IPS DF 6.9 (cell line): ENCODE measurements around the gene KLHL42.

Experiments used
- DNase-seq: peaks from one replicate; pipeline ENCODE4 v3.0.0-alpha.2; 2013; ENCODE audit warnings: low read depth, low spot score
- H3K27ac ChIP-seq: one replicate; pipeline ENCODE4 v1.5.1; 2013; ENCODE audit warnings: low read length, control low read depth
- H3K27me3 ChIP-seq: 2 replicates; pipeline ENCODE4 v1.6.1; 2013; ENCODE audit warnings: mild to moderate bottlenecking, low read length; ENCODE audit not compliant: control insufficient read depth, insufficient read depth
- H3K36me3 ChIP-seq: 2 replicates; pipeline ENCODE4 v1.6.1; 2013; ENCODE audit warnings: low read length; ENCODE audit not compliant: control insufficient read depth, insufficient read depth
- H3K4me1 ChIP-seq: 2 replicates; pipeline ENCODE4 v1.6.1; 2013; ENCODE audit warnings: low read length; ENCODE audit not compliant: control insufficient read depth, insufficient read depth
- H3K4me3 ChIP-seq: 2 replicates; pipeline ENCODE4 v1.5.1; 2013; ENCODE audit warnings: mild to moderate bottlenecking, low read length
- H3K9me3 ChIP-seq: 2 replicates; pipeline ENCODE4 v1.6.1; 2013; ENCODE audit warnings: low read length, inconsistent platforms; ENCODE audit not compliant: control insufficient read depth, insufficient read depth
- WGBS: extraction: QIAGEN DNeasy Blood & Tissue Kit; methylation state at CpG from one replicate; pipeline ENCODE4 v1.1.7; 2013; ENCODE audit warnings: mixed read lengths, missing lambda C conversion rate; ENCODE audit not compliant: insufficient read length, insufficient coverage; 5-methylcytosine and 5-hydroxymethylcytosine counted together

Gene KLHL42

DNA sequence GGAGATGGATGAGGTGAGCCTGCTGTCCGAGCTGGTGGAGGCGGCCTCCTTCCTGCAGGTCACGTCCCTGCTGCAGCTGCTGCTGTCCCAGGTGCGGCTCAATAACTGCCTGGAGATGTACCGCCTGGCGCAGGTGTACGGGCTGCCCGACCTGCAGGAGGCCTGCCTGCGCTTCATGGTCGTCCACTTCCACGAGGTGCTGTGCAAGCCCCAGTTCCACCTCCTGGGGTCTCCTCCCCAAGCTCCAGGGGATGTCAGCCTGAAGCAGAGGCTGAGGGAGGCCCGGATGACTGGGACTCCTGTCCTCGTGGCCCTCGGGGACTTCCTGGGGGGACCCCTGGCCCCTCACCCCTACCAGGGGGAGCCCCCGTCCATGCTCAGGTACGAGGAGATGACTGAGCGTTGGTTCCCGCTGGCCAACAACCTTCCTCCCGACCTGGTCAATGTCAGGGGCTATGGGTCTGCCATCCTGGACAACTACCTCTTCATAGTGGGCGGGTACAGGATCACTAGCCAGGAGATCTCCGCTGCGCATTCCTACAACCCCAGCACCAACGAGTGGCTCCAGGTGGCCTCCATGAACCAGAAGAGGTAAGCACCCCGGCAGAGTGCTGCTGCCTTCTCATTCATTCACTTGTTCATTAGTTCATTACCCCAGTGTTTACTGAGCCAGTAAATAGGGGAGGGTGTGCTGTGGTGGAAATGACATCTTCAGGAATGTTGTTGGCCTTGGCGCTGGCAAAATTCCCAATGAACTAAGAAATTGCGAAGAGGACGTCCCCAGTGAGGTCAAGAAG lies 777 bp downstream of the KLHL42 start:
- DNase-seq, result peak; percentile 11
- no CpG with 5 or more reads among the region's 27 CpGs for WGBS
- Histone ChIP-seq H3K36me3 (no peaks in the 10 kb centered on the region), H3K4me1 (peaks cover 1% of the 10 kb centered on the region; the same call in 1 of the 2 replicates), H3K27me3 (no peaks in the 10 kb centered on the region), H3K9me3 (no peaks in the 10 kb centered on the region), H3K4me3 (peak overlapping the region; percentile 79), H3K27ac (no peak overlapping the region)

DNA sequence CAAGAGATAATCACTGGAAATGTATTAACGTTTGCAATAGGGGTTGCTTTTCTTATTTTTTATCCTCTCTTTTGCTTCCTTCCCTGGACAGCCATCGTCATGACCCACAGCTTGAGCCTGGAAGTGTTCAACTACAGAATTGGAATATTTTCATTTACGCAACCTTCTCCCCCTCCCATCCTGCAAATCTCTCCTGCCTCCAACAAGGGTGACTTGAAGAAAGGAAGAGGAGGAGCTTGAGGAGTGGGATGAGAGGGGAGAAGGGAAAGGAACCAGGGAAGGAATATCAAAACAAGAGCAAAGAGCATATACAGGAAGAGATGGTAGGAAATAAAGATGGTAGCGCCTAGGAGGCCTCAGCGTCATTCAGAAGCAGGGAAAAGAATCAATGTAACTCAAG lies 1.6 kb downstream of the KLHL42 start:
- Histone ChIP-seq H3K36me3 (no peaks in the 10 kb centered on the region), H3K27me3 (no peaks in the 10 kb centered on the region), H3K4me3 (no peak overlapping the region), H3K9me3 (no peaks in the 10 kb centered on the region), H3K4me1 (peaks cover 1% of the 10 kb centered on the region; the same call in 1 of the 2 replicates), H3K27ac (no peak overlapping the region)
- WGBS, result no CpG with 5 or more reads among the region's 5 CpGs
- no peak for DNase-seq

DNA sequence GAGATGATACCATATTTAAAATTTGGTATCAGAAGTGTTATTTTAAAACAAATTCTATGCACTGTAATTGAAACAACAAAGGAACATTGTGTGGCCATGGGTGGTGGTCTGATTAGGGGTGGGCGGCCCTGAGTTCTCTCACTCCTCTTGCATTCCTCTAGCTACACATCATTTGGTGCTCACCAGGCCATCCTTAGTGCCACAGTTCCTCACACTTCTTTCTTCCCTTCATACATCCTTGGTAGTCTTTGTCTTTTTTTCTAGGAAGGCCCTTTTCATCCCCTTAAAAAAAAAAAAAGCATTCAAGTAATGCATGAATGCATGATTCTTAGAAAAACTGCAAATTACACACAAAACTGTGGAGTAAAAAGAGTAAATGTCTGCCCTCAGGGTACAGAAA lies 2.4 kb downstream of the KLHL42 start:
- DNase-seq, result no peak
- no peak overlapping the region for H3K27ac ChIP-seq
- no peaks in the 10 kb centered on the region for H3K9me3 ChIP-seq
- no peak overlapping the region for H3K4me3 ChIP-seq
- H3K36me3 ChIP-seq, result no peaks in the 10 kb centered on the region
- WGBS, result no CpG with 5 or more reads among the region's 1 CpG
- no peaks in the 10 kb centered on the region for H3K27me3 ChIP-seq
- H3K4me1 ChIP-seq, result peaks cover 1% of the 10 kb centered on the region; the same call in 1 of the 2 replicates

DNA sequence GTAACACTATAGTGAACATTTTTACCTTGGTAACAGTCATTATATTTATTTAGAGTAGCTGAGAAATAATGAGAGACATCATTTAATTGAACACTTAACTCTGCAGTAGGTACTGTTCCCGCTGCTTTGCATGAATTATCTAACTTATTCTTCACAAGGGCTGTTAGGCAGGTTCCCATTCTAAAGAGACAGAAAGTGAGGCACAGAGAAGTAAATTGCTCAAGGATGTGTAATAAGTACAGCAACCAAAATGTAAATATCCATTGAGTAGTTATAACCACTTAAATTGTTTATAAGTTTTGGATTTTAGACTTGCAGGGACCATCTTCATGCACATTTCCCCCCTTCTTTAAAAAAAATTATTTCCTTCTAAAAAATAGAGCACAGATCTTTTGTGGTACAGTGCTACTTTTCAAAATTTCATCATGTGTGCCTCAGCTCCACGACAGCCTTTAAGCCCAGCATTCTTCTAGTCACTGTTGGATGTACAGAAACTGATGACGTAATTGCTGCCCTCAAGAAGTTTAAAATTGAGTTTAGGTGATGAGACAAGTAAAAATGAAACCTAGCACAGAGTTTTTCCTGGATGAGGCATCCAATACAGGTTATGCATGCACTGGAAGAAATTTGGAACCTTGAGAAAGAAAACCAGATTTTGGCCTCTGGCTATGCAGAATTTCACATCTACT lies 6.0 kb downstream of the KLHL42 start:
- no CpG with 5 or more reads among the region's 3 CpGs for WGBS
- H3K9me3 ChIP-seq, result no peaks in the 10 kb centered on the region
- no peak for DNase-seq
- H3K36me3 ChIP-seq, result no peaks in the 10 kb centered on the region
- H3K27me3 ChIP-seq, result no peaks in the 10 kb centered on the region
- no peaks in the 10 kb centered on the region; the same call in 1 of the 2 replicates for H3K4me1 ChIP-seq
- H3K27ac ChIP-seq, result no peak overlapping the region
- H3K4me3 ChIP-seq, result no peak overlapping the region

DNA sequence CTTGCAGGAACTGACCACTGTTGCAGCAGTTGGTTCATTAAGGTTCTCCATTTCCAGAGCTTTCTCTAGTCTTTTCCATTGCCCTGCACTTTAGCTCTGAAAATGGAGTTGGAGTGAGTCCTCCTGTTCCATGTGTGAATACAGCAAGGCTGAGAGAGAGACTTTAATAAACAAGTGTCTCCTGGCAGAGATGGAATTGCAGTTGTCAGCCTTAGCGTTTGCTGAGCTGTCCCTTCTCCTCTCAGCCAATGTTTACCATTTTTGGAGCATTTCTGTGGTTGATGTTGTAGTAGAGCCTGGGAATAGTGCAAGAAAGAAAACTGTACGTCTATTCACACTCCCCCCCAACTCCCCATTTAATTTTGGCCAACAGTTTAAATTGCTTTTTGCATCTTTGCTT lies 7.5 kb downstream of the KLHL42 start:
- no peaks in the 10 kb centered on the region for H3K27me3 ChIP-seq
- no peaks in the 10 kb centered on the region for H3K9me3 ChIP-seq
- H3K4me1 ChIP-seq, result no peaks in the 10 kb centered on the region
- no CpG with 5 or more reads among the region's 2 CpGs for WGBS
- H3K27ac ChIP-seq, result no peak overlapping the region
- no peak overlapping the region for H3K4me3 ChIP-seq
- no peaks in the 10 kb centered on the region; the same call in 1 of the 2 replicates for H3K36me3 ChIP-seq
- DNase-seq, result no peak

DNA sequence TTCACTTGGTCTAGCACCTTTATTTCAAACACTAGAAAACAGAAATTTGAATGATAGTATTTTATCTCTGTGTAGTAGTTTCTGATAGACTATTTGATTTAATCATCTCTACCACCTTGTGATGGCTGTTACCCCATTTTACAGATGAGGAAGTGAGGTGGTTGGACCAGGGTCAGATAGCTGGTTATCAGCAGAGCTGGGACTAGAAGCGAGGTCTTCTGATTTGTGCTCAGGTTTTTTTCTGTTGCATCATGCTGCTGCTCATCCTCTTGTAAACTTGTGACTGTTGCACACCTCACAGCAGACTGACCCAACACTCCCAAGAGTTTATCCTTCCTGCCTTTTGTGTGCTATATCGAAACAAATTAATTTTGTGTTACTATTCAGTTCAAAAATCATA lies 10.1 kb downstream of the KLHL42 start:
- Histone ChIP-seq H3K27ac (no peak overlapping the region), H3K27me3 (no peaks in the 10 kb centered on the region), H3K4me3 (no peak overlapping the region), H3K9me3 (no peaks in the 10 kb centered on the region), H3K4me1 (no peaks in the 10 kb centered on the region), H3K36me3 (peaks cover 4% of the 10 kb centered on the region; the same call in 1 of the 2 replicates)
- DNase-seq, result no peak
- no CpG with 5 or more reads among the region's 2 CpGs for WGBS

DNA sequence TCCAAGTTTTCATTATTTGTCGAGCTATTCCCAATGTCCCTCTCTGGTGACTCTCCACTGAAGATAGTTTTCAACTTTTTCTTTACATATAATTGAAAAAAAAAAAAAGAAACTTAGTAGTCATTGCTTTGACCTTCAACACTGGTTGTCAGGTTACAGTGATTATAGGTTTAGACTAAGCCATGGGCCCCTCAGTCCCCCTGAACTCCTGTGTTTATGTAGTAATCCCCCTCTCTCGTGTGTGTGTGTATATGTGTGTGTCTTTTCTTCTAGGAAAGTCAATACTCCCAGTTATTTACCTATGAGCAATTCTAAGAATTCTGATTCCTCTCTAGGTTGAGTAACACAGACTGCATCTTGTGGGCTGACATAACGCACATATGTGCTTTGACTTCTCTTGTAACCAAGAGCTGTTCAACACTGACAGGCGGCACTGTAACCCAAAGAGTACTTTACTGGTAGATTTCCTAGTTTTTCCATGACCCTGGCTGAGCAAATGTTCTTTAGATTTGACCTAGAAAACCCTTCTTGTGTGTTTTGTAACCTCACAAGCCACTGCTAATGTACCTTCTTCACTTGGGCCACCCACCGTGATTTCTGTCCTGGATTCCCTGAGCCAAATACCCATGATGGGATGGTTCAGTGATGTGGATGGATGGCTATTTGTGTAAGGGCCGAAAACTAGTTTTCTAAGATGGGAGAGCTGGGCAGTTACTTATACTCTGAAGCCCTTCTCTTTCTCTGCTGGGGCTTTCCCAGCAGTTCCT lies 15.0 kb downstream of the KLHL42 start:
- no peak overlapping the region for H3K4me3 ChIP-seq
- H3K9me3 ChIP-seq, result no peaks in the 10 kb centered on the region
- H3K4me1 ChIP-seq, result no peaks in the 10 kb centered on the region
- WGBS, result no CpG with 5 or more reads among the region's 6 CpGs
- no peak for DNase-seq
- H3K27ac ChIP-seq, result no peak overlapping the region
- H3K27me3 ChIP-seq, result no peaks in the 10 kb centered on the region
- peaks cover 12% of the 10 kb centered on the region; the same call in 1 of the 2 replicates for H3K36me3 ChIP-seq

DNA sequence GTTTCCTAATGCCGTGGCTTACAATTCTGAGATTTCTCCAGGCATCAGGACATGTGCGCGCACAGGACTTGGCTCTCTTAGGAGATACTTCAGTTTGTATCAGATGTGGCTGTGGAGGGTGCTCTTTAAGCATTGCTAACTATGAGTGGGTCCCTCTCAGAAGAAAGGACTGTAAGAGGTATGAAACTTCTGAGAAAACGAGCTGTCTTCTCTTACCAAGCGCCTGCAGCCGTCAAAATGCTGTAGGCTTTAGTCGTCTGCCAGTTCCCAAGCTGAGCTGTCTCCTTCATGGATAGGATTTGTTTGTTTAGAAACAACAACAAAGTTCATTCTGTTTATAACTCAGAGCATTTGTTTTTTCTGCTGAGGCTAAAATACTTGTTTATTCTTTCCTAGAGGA lies 16.1 kb downstream of the KLHL42 start:
- Histone ChIP-seq H3K4me3 (no peak overlapping the region), H3K9me3 (no peaks in the 10 kb centered on the region), H3K27me3 (no peaks in the 10 kb centered on the region), H3K4me1 (no peaks in the 10 kb centered on the region), H3K27ac (no peak overlapping the region), H3K36me3 (peaks cover 12% of the 10 kb centered on the region; the same call in 1 of the 2 replicates)
- DNase-seq, result no peak
- WGBS, result no CpG with 5 or more reads among the region's 7 CpGs

DNA sequence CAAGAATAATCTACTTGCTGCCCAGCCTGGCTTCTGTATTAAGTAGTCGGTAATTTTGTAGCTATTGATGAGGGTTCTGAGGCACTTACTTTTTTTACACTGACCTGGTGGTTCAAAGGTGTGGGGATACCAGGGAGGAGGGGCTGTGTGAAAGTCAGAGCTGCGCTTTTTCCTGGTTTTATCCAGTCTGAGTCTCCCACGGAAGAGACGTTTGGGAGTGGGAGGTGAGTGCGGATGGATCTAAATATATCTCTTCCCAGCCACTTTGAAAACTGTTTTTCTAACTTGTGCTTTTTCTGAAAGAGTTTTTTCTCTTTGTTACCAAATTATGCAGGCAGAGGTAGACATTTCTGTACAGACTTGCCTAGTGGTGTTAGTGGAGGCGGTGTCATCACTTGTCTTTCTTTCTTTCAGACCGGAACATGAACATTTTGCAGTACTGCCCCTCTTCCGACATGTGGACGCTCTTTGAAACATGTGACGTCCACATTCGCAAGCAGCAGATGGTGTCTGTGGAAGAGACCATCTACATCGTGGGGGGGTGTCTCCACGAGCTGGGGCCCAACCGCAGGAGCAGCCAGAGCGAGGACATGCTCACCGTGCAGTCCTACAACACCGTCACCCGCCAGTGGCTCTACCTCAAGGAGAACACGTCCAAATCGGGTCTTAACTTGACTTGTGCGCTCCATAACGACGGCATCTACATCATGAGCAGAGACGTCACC lies 17.4 kb downstream of the KLHL42 start:
- H3K27ac ChIP-seq, result no peak overlapping the region

DNA sequence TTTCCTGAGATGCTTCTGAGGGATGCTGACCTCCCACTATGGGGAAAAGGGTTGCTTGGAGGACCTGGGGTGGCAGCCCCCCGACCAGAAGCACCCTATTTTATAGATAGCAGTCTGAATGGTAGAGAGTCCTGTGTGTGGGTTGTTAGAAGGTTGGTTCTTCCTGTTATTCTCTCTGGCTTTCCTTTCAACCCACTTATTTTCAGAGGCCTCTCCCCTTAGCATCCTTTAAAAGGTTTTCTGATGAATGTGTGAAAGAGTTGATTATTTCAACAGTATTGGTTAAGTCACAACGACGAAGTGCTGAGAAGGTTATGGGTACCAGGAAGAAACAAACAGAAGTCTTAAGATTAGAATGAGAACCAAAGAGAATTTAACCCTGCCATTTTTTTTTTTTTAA lies 20.8 kb downstream of the KLHL42 start:
- no CpG with 5 or more reads among the region's 3 CpGs for WGBS
- H3K4me1 ChIP-seq, result no peaks in the 10 kb centered on the region
- no peaks in the 10 kb centered on the region for H3K27me3 ChIP-seq
- H3K4me3 ChIP-seq, result no peak overlapping the region
- H3K36me3 ChIP-seq, result peaks cover 7% of the 10 kb centered on the region; the same call in 1 of the 2 replicates
- no peak for DNase-seq
- no peak overlapping the region for H3K27ac ChIP-seq
- no peaks in the 10 kb centered on the region for H3K9me3 ChIP-seq

More for the DNA sequence above, 17.4 kb downstream of the KLHL42 start:
- DNase-seq, result no peak
- no CpG with 5 or more reads among the region's 24 CpGs for WGBS
- Histone ChIP-seq H3K4me3 (no peak overlapping the region), H3K36me3 (peaks cover 12% of the 10 kb centered on the region; the same call in 1 of the 2 replicates), H3K9me3 (no peaks in the 10 kb centered on the region), H3K4me1 (no peaks in the 10 kb centered on the region), H3K27me3 (no peaks in the 10 kb centered on the region)
